HG02623 (cell line): ENCODE data around the gene FOXO1.
A peak's percentile ranks its signal among the peaks of the same experiment; 100 is the strongest.
"Not testable (repeated sequence)": the region's sequence is repeated elsewhere in the genome, so short reads cannot be mapped to it uniquely, and the experiment has no call there.

Source experiments
- ATAC-seq: cut with Tn5 transposase; IDR thresholded peaks from one replicate; pipeline ENCODE4 v1.9.1; 2021; ENCODE audit warnings: moderate library complexity; ENCODE audit not compliant: unreplicated experiment

FOXO1 gene

DNA sequence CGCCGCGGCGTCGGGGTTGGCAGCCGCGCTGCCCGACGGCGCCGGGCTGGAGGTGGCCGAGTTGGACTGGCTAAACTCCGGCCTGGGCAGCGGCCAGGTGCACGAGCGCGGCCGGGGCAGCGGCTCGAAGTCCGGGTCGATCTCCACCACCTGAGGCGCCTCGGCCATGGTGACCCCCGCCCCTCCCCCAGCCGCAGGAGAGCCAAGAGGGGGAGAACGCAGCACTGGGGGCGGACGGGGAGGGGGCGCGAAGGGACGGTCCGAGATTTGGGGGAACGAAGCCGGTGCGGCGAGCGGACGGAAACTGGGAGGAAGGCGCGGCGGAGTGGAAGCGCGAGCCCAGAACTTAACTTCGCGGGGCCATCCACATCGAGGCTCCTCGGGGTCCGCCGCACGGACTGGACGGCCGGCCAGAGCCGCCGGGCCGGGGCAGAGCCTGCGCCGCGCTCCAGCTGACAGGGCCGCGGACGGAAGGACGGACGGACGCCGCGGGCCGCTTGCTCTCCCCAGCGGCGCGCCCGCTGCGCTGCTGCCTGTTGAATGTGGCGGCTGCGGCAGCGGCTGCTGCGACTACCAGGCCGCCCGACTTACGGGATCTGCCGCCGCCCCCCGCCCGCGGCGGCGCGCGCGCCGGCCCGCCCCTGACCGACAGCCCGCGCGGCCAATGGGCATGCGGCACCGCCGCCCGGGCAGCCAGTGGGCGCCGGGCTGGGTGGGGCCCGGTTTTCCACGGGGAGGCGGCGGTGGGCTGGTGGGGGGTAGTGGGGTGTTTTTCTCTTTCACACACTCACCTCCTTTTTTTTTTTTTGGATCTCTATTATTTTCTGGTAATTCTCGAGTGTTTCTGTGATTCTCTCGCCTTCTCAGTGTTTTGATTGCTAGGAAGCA lies at the start of gene FOXO1:
FOXO1 (minus strand) TSS at position 597 of the 888 bp plus-strand sequence; CDS start at position 168, 429 bp downstream.
- ATAC-seq: peak; percentile 59

- ATAC-seq: not testable (repeated sequence)
Measured at GRCh38 chr13:40714433-40714832, 48.0 kb upstream of the FOXO1 start.

- no peak for ATAC-seq
Measured at GRCh38 chr13:40706439-40706838, 40.0 kb upstream of the FOXO1 start.

- peak; percentile 63 for ATAC-seq
Measured at GRCh38 chr13:40697711-40698110, 31.3 kb upstream of the FOXO1 start.

GRCh38 chr13:40694426-40694825 lies 28.0 kb upstream of the FOXO1 start:
- ATAC-seq: no peak

DNA sequence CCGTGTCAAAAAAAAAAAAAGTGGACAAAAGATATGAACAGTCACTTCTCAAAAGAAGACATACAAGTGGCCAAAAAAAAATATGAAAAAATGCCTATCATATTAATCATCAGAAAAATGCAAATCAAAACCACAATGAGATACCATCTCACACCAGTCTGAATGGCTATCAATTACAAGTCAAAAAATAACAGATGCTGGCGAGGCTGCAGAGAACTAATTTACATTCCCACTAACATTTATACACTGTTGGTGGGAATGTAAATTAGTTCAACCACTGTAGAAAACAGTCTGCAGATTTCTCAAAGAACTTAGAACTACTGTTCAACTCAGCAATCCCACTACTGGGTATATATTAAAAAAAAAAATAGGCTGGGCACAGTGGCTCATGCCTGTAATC lies 26.5 kb upstream of the FOXO1 start:
- peak; percentile 67 for ATAC-seq

- no peak for ATAC-seq
Measured at GRCh38 chr13:40688781-40689180, 22.3 kb upstream of the FOXO1 start.

GRCh38 chr13:40682449-40683240 lies 16.2 kb upstream of the FOXO1 start:
- ATAC-seq: no peak

GRCh38 chr13:40681341-40682146 lies 15.1 kb upstream of the FOXO1 start:
- ATAC-seq: no peak

GRCh38 chr13:40680659-40681323 lies 14.3 kb upstream of the FOXO1 start:
- ATAC-seq: no peak

- ATAC-seq: no peak
Measured at GRCh38 chr13:40679480-40679985, 13.1 kb upstream of the FOXO1 start.

GRCh38 chr13:40677064-40677463 lies 10.6 kb upstream of the FOXO1 start:
- ATAC-seq: no peak

- no peak for ATAC-seq
Measured at GRCh38 chr13:40676007-40676406, 9.6 kb upstream of the FOXO1 start.

DNA sequence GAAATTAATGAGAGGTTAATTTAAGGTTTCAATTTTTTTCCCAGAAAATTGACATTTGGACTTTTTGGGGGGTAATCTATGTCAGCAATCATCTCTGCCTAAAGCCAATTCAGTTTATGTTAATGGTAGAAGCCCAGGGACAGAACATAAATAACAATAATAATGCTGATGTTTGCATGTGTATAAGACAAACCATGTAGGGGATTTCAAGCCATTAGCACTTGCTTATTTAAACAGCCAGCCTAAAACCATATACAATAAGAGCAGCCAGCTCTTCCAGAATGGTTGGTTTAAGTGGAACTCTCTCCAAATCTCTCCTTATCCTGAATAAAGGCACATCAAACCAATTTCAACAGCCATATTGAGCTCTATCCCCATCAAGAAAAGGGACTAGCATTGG lies 7.0 kb upstream of the FOXO1 start:
- ATAC-seq: no peak

- ATAC-seq: no peak
Measured at GRCh38 chr13:40672765-40673397, 6.4 kb upstream of the FOXO1 start.

- ATAC-seq: no peak
Measured at GRCh38 chr13:40671956-40672764, 5.7 kb upstream of the FOXO1 start.

- no peak for ATAC-seq
Measured at GRCh38 chr13:40670307-40670706, 3.9 kb upstream of the FOXO1 start.

GRCh38 chr13:40668335-40668734 lies 1.9 kb upstream of the FOXO1 start:
- no peak for ATAC-seq

GRCh38 chr13:40667622-40667978 lies 1.2 kb upstream of the FOXO1 start:
- no peak for ATAC-seq
